Measurements from ENCODE around the gene RAB18. TPM values are rescaled to one million over a fixed set of nuclear protein-coding genes. Genes with fewer than 3 reads are reported as not detected.

The RAB18 gene
- total and polyA plus RNA-seq, 10 of the 15 experiments (the other 5 are each of a cell fraction or from before 2014, with no cell fraction given): 13.4 to 98.8 (median 42.1) TPM

GRCh38 chr10:27514243-27514642, 10.1 kb downstream of the RAB18 start:
- CTCF ChIA-PET: interaction anchor here (0.7 to 2.0 kb wide), 2 partner anchors 10 to 1521 kb away, joined by 3 to 9 read pairs; partner anchors contain the start of gene RAB18
- H3K9me3 ChIP-seq (replicated peaks; ENCODE audit: control insufficient read depth, insufficient read depth, low read length): no peaks in the 10 kb centered on the region; the same call in 2 of the 3 replicates
- intact Hi-C loops (cut with micrococcal nuclease; ENCODE audit: unreplicated experiment) (no loop called here), in situ Hi-C loops (cut with MboI) (no loop called here)
- SMC1A ChIA-PET (ENCODE audit: uncharacterized antibody, unreplicated experiment): interaction anchor here (0.6 to 1.4 kb wide), 4 partner anchors 8 to 18 kb away, joined by 3 to 7 read pairs (median 4); partner anchors contain the start of gene RAB18
- H3K36me3 ChIP-seq (ENCODE audit: control insufficient read depth in 2 of 2, insufficient read depth in 2 of 2, low read length in 1 of 2): peaks cover 0 to 14% of the 10 kb centered on the region in 2 experiments; a peak in 2 of 4 replicates
- ATAC-seq: no peak
- no peaks in the 10 kb centered on the region for H3K27me3 ChIP-seq (replicated peaks in 1 of 2; ENCODE audit: control insufficient read depth in 2 of 2, insufficient read depth in 2 of 2, low read length in 1 of 2)
- no peak overlapping the region for H3K4me2 ChIP-seq (ENCODE audit: control insufficient read depth, insufficient read depth)
- no peak for FAIRE-seq
- no peaks in the 10 kb centered on the region for H4K20me1 ChIP-seq (ENCODE audit: control insufficient read depth, insufficient read depth)
- TSS peak; percentile 4 for BruUV-seq (replicated peaks)
- no peak overlapping the region for H3K4me3 ChIP-seq
- POLR2A ChIA-PET: interaction anchor here (2.3 kb wide), 1 partner anchor 10 kb away, joined by 7 read pairs; the partner anchor contains the start of gene RAB18
- DNase-seq (ENCODE audit: low read depth, low spot score): no peak
- H3K79me2 ChIP-seq (ENCODE audit: control insufficient read depth, insufficient read depth, low read length): peaks cover 4% of the 10 kb centered on the region
- 93% methylated on average over 3 of the region's 3 CpGs for WGBS (ENCODE audit: insufficient coverage, insufficient replicate concordance, low lambda C conversion rate, missing lambda C conversion rate)
- no peak overlapping the region for H3K27ac ChIP-seq (ENCODE audit: control insufficient read depth, insufficient read depth)
- TF ChIP-seq RBBP5 (conservative IDR thresholded peaks at IDR 0.05): no peak
- no peak for TF ChIP-seq ZBTB33 (IDR thresholded peaks at IDR 0.05)
- TF ChIP-seq BMI1 (IDR thresholded peaks at IDR 0.05; ENCODE audit: borderline replicate concordance): no peak
- no peak for TF ChIP-seq ZNF274 (IDR thresholded peaks at IDR 0.05; ENCODE audit: insufficient read depth, insufficient read length)
- TF ChIP-seq POLR2A (IDR thresholded peaks at IDR 0.05; ENCODE audit: low read depth, low read length): no peak
- TF ChIP-seq, protein P1, sequence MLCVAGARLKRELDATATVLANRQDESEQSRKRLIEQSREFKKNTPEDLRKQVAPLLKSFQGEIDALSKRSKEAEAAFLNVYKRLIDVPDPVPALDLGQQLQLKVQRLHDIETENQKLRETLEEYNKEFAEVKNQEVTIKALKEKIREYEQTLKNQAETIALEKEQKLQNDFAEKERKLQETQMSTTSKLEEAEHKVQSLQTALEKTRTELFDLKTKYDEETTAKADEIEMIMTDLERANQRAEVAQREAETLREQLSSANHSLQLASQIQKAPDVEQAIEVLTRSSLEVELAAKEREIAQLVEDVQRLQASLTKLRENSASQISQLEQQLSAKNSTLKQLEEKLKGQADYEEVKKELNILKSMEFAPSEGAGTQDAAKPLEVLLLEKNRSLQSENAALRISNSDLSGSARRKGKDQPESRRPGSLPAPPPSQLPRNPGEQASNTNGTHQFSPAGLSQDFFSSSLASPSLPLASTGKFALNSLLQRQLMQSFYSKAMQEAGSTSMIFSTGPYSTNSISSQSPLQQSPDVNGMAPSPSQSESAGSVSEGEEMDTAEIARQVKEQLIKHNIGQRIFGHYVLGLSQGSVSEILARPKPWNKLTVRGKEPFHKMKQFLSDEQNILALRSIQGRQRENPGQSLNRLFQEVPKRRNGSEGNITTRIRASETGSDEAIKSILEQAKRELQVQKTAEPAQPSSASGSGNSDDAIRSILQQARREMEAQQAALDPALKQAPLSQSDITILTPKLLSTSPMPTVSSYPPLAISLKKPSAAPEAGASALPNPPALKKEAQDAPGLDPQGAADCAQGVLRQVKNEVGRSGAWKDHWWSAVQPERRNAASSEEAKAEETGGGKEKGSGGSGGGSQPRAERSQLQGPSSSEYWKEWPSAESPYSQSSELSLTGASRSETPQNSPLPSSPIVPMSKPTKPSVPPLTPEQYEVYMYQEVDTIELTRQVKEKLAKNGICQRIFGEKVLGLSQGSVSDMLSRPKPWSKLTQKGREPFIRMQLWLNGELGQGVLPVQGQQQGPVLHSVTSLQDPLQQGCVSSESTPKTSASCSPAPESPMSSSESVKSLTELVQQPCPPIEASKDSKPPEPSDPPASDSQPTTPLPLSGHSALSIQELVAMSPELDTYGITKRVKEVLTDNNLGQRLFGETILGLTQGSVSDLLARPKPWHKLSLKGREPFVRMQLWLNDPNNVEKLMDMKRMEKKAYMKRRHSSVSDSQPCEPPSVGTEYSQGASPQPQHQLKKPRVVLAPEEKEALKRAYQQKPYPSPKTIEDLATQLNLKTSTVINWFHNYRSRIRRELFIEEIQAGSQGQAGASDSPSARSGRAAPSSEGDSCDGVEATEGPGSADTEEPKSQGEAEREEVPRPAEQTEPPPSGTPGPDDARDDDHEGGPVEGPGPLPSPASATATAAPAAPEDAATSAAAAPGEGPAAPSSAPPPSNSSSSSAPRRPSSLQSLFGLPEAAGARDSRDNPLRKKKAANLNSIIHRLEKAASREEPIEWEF (IDR thresholded peaks at IDR 0.05; ENCODE audit: insufficient replicate concordance, low read depth, low read length): no peak
- no peak for TF ChIP-seq ZNF592 (IDR thresholded peaks at IDR 0.05)
- TF ChIP-seq RELA (IDR thresholded peaks at IDR 0.05; ENCODE audit: borderline replicate concordance, partially characterized antibody): no peak
- TF ChIP-seq NRF1 (conservative IDR thresholded peaks at IDR 0.05; ENCODE audit: low read depth, low read length): no peak
- no peak for TF ChIP-seq HCFC1 (IDR thresholded peaks at IDR 0.05; ENCODE audit: low read length)
- TF ChIP-seq, protein P2, sequence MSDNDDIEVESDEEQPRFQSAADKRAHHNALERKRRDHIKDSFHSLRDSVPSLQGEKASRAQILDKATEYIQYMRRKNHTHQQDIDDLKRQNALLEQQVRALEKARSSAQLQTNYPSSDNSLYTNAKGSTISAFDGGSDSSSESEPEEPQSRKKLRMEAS (IDR thresholded peaks at IDR 0.05; ENCODE audit: low read depth, low read length): no peak
- TF ChIP-seq IKZF1 (conservative IDR thresholded peaks at IDR 0.05): no peak
- TF ChIP-seq GATAD2B (conservative IDR thresholded peaks at IDR 0.05; ENCODE audit: low read depth): no peak
- no peak overlapping the region for H3K9ac ChIP-seq (ENCODE audit: control insufficient read depth, insufficient read depth, low read length)
- no peak overlapping the region for H2AFZ ChIP-seq (ENCODE audit: control insufficient read depth, low read depth, low read length)
- H3K4me1 ChIP-seq (ENCODE audit: control insufficient read depth, insufficient read depth, low read length): no peaks in the 10 kb centered on the region
- RAD21 ChIA-PET (ENCODE audit: unreplicated experiment): no interaction called here

Data from GM12878 (cell line).